ENCODE data around the gene ATG9B.

DNA sequence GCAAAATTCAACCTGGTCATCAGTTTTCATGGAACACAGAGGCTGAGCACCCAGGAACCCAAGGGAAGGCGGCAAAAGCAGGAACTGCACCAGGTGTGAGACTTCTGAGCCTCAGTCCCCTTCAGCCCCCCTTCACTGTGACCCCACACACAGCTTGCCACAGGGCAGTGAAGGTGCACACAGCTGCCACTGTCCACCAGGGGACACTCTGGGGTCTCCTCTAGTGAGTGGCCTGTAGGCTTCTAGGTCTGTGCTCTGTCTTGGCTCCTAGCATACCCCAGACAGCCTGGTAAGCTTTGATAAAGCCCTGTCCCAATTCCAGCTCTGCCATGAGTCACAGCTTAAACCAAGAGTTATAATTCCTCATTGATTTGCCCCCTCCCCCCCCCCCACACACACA is 58.3 kb downstream of the ATG9B start:
- TF ChIP-seq, protein P1, sequence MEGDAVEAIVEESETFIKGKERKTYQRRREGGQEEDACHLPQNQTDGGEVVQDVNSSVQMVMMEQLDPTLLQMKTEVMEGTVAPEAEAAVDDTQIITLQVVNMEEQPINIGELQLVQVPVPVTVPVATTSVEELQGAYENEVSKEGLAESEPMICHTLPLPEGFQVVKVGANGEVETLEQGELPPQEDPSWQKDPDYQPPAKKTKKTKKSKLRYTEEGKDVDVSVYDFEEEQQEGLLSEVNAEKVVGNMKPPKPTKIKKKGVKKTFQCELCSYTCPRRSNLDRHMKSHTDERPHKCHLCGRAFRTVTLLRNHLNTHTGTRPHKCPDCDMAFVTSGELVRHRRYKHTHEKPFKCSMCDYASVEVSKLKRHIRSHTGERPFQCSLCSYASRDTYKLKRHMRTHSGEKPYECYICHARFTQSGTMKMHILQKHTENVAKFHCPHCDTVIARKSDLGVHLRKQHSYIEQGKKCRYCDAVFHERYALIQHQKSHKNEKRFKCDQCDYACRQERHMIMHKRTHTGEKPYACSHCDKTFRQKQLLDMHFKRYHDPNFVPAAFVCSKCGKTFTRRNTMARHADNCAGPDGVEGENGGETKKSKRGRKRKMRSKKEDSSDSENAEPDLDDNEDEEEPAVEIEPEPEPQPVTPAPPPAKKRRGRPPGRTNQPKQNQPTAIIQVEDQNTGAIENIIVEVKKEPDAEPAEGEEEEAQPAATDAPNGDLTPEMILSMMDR (IDR thresholded peaks at IDR 0.05): no peak
- no peak for TF ChIP-seq POLR2A (IDR thresholded peaks at IDR 0.05)

Data from body of pancreas (tissue), 4 donors.